Astrocyte of the spinal cord (primary cell): Measurements from ENCODE around the gene DNAH11.

Experiments used
- DNase-seq: peaks from one replicate; pipeline ENCODE4 v3.0.0; 2011; ENCODE audit warnings: low read depth, low spot score
- H3K4me3 ChIP-seq: 2 replicates; pipeline ENCODE4 v1.5.1; 2011; ENCODE audit warnings: low read depth, mild to moderate bottlenecking, low read length, moderate library complexity
- CTCF ChIP-seq: IDR thresholded peaks from 2 replicates; pipeline ENCODE4 v1.5.1; 2012; ENCODE audit warnings: low read depth, mild to moderate bottlenecking, low read length, inconsistent platforms
- in situ Hi-C: cut with HindIII; loops from 2 replicates; pipeline ENCODE4 v1.10.0; 2017; ENCODE audit warnings: low sequenced_read_pairs

Gene DNAH11

DNA sequence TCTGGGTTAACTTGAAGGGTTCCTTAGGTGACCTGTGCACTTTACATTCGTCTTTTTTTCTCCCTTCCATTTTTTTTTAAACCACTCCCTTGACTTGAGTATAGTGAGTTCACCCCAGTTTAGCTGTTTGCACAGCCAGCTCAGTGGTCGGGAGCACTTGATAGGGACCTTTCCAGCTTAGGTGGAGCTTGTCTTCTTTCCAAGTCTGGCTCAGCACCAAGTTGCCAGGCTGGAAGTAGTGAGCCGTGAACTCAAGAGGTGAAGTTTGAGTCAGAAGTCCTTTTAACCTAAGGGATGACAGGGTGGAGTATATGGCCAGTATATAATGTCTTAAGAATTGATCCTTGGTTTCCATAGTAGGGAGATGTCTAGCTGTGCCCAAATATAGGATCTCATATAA is 7.2 kb downstream of the DNAH11 start:
- no peak for TF ChIP-seq CTCF
- in situ Hi-C loops = no loop called here
- H3K4me3 ChIP-seq = no peak overlapping the region
- no peak for DNase-seq

GRCh38 chr7:21550821-21551531 is 8.1 kb downstream of the DNAH11 start:
- no peak for DNase-seq
- no peak overlapping the region for H3K4me3 ChIP-seq
- TF ChIP-seq CTCF = no peak
- in situ Hi-C loops = no loop called here

DNA sequence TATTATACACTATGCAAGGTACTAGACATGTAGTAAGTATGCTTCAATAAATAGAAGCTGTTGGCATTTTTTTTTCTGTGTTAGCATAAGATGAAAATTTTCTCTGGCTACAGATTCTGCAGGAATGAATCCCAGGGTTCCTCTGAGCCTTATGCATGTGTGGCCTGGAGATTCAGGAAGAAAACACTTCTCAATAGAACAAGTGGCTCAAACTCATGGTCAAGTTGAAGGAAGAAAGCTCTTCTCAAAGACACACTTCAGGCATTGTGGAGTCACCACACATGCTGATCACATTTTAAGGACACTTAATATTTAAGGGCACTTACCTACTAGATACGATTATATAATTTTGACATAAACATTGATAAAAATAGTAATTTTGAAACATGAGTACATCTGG is 19.5 kb downstream of the DNAH11 start:
- DNase-seq = no peak
- no peak for TF ChIP-seq CTCF
- H3K4me3 ChIP-seq = no peak overlapping the region
- in situ Hi-C loops = no loop called here

DNA sequence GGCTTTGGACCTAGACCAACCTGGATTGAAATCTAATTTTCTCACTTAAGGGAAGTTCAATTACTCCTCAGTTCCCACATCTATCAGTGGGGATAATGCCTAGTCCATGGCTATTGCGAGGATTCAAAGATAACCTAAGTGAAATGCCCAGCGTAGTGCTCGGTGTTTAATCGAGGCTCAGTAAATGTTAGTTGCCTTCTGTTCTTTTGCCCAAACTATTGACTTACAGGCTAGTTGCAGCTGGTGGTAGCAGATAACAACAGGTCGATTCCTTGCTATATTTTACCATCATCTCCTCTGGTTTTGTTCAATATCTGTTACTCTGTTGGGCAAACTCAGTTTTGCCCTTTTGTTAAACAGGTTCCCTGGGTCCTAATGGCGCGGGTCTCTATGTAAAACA is 22.8 kb downstream of the DNAH11 start:
- in situ Hi-C loops = no loop called here
- H3K4me3 ChIP-seq = no peak overlapping the region
- no peak for DNase-seq
- no peak for TF ChIP-seq CTCF

GRCh38 chr7:21566094-21566493 is 23.3 kb downstream of the DNAH11 start:
- no peak overlapping the region for H3K4me3 ChIP-seq
- TF ChIP-seq CTCF = no peak
- DNase-seq = no peak
- in situ Hi-C loops = no loop called here

GRCh38 chr7:21568762-21569161 is 25.9 kb downstream of the DNAH11 start:
- no peak overlapping the region for H3K4me3 ChIP-seq
- in situ Hi-C loops = no loop called here
- TF ChIP-seq CTCF = no peak
- no peak for DNase-seq
